Measurements from ENCODE around the gene DRC1.

The DRC1 gene

GRCh38 chr2:26400723-26401122 lies 997 bp upstream of the DRC1 start:
- no peak for DNase-seq

- no peak for DNase-seq
These were observed 5.8 kb downstream of the DRC1 start for GRCh38 chr2:26407526-26407925.

- DNase-seq = no peak
These were observed 8.1 kb downstream of the DRC1 start for GRCh38 chr2:26409785-26410184.

GRCh38 chr2:26410764-26411243 lies 9.1 kb downstream of the DRC1 start:
- no peak for DNase-seq

- no peak for DNase-seq
These were observed 9.7 kb downstream of the DRC1 start for GRCh38 chr2:26411419-26411818.

GRCh38 chr2:26412091-26412673 lies 10.5 kb downstream of the DRC1 start:
- DNase-seq = no peak

GRCh38 chr2:26414311-26414710 lies 12.6 kb downstream of the DRC1 start:
- DNase-seq = no peak

- DNase-seq = no peak
These were observed 20.2 kb downstream of the DRC1 start for GRCh38 chr2:26421961-26422360.

GRCh38 chr2:26422947-26423629 lies 21.4 kb downstream of the DRC1 start:
- no peak for DNase-seq

- no peak for DNase-seq
These were observed 22.0 kb downstream of the DRC1 start for GRCh38 chr2:26423750-26424149.

GRCh38 chr2:26424221-26424620 lies 22.5 kb downstream of the DRC1 start:
- no peak for DNase-seq

- DNase-seq = no peak
These were observed 27.1 kb downstream of the DRC1 start for GRCh38 chr2:26428846-26429245.

- DNase-seq = no peak
These were observed 28.3 kb downstream of the DRC1 start for GRCh38 chr2:26429779-26430578.

- DNase-seq = no peak
These were observed 29.1 kb downstream of the DRC1 start for GRCh38 chr2:26430826-26431225.

GRCh38 chr2:26432363-26432762 lies 30.6 kb downstream of the DRC1 start:
- no peak for DNase-seq

- DNase-seq = no peak
These were observed 31.1 kb downstream of the DRC1 start for GRCh38 chr2:26432859-26433258.

GRCh38 chr2:26435106-26435505 lies 33.4 kb downstream of the DRC1 start:
- no peak for DNase-seq

- DNase-seq = no peak
These were observed 36.8 kb downstream of the DRC1 start for GRCh38 chr2:26438526-26438925.

GRCh38 chr2:26438926-26439325 lies 37.2 kb downstream of the DRC1 start:
- DNase-seq = no peak

- DNase-seq = no peak
These were observed 40.6 kb downstream of the DRC1 start for GRCh38 chr2:26442301-26442700.

GRCh38 chr2:26442707-26443106 lies 41.0 kb downstream of the DRC1 start:
- no peak for DNase-seq

GRCh38 chr2:26444236-26444635 lies 42.5 kb downstream of the DRC1 start:
- DNase-seq = no peak

- DNase-seq = no peak
These were observed 46.9 kb downstream of the DRC1 start for GRCh38 chr2:26448651-26449050.
